NCI-H2081 (cell line): ENCODE measurements around the gene TUBA4B.
A peak's percentile ranks its signal among the peaks of the same experiment; 100 is the strongest.

Source experiments
- DNase-seq, 2 experiments: peaks; one replicate each; lab custom pipeline; 2025; lab: John Stamatoyannopoulos, UW

The TUBA4B gene

DNA sequence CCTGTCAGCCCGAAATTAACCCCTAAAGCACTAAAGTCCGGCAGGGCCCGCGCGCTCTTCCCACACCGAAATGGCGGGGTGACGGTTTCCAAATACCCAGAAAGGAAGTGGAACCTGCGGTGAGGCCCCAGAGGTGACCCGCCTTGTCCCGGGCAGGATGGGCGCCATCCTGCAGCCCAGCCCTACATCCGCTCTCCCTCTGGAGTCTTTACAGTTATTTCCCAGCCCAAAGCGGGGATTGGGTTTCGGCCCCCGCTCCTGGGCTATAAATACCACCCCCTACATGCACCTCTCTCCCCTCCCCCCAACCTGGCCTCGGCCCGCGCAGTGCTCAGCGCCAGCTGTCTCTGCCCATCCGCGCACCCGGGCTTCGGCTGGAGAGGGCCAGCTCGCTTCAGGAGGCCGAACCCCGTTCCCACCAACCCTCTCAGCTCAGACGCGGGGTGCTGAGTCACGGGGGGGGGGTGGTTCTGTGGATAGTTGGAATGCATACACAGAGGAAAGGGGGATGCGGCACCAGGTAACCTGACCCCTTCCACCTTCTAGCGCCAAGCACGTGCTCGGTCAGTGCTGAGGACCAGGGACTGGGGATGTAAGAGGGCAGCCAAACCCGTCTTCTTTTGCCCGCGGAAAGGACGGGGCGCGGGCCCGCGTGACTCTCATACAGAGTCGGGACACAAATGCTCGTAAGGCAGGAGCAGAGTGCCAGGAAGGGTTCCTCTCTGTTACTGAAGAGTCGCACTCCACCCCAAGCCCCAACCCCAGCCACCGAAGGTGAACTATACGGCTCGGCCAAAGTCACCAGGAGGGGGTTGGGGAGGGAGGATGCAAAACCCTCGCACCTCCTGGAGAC lies at the start of gene TUBA4B:
TSS of gene TUBA4B (plus strand) at position 344 of the 853 bp plus-strand sequence. CDS start at position 509, 165 bp downstream.
- peak; percentile 38 to 54 for DNase-seq

DNA sequence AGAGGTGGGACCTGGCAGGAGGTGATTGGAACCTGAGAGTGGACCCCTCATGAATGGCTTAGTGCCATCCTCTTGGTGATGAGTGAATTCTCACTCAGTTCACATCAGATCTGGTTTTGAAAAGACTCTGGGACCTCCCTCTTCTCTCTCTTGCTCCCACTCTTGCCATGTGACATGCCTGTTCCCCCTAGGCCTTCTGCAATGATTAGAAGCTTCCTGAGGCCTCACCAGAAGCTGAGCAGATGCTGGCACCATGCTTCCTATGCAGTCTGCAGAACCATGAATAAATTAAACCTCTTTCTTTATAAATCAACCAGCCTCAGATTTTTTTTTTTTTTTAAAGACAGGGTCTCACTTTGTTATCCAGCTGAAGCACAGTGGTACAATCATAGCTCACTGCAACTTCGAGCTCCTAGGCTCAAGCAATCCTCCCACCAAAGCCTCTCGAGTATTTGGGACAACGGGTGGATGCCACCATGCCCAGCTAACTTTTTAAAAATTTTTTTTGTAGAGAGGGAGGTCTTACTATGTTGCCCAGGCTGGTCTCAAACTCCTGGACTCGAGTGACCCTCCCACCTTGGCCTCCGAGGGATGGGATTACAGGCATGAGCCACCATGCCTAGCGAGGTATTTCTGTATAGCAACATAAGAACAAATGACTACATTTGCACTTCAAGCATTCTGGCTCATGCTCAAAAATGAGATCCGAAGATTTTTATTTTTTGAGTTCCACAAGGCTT lies 48.4 kb upstream of the TUBA4B start:
- DNase-seq = no peak

GRCh38 chr2:219205165-219205538 lies 47.9 kb upstream of the TUBA4B start:
- no peak for DNase-seq

GRCh38 chr2:219205981-219206327 lies 47.1 kb upstream of the TUBA4B start:
- no peak for DNase-seq

DNA sequence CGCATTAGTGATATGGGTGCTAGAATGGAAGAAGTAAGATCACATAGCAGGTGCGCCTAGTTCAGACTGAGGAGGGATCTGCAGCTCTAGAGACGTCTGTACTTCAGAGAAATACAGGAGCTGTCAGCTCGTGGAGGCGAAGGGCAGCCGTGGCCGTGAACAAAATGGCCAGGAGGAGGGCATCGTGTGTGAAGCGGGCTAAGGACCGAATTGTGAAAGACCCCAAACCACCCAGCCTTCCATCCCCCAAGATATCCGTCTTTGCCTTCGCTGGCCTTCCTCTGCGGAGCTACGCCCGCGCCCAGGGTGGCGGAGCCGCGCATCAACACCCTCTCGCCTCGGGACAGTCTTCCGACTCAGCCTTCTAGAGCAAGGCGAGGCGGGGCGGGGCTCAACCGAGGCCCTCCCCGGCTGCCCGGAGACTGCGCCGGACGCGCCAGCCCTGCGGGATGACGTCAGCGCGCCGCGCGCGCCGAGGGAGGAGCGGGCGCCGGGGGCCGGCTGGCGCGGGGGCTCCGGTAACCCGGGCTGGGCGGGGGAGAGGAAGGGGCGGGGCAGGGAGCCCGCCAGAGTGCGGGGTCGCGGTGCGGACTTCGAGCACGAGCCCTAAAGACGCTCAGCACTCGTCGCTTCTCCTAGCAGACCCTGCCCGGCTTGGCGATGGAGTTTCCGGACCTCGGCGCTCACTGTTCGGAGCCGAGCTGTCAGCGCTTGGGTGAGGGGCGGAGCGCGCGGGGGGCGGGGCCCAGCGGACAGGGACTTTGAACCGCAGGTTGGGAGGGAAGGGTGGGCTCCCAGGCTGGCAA lies 46.5 kb upstream of the TUBA4B start, which contains the start of gene ZFAND2B:
TSS of gene ZFAND2B (plus strand) at position 455 of the 806 bp plus-strand sequence. CDS start at position 661, 206 bp downstream.
- DNase-seq = peak; percentile 91 to 92

GRCh38 chr2:219207134-219207883 lies 45.7 kb upstream of the TUBA4B start:
- no peak for DNase-seq

DNA sequence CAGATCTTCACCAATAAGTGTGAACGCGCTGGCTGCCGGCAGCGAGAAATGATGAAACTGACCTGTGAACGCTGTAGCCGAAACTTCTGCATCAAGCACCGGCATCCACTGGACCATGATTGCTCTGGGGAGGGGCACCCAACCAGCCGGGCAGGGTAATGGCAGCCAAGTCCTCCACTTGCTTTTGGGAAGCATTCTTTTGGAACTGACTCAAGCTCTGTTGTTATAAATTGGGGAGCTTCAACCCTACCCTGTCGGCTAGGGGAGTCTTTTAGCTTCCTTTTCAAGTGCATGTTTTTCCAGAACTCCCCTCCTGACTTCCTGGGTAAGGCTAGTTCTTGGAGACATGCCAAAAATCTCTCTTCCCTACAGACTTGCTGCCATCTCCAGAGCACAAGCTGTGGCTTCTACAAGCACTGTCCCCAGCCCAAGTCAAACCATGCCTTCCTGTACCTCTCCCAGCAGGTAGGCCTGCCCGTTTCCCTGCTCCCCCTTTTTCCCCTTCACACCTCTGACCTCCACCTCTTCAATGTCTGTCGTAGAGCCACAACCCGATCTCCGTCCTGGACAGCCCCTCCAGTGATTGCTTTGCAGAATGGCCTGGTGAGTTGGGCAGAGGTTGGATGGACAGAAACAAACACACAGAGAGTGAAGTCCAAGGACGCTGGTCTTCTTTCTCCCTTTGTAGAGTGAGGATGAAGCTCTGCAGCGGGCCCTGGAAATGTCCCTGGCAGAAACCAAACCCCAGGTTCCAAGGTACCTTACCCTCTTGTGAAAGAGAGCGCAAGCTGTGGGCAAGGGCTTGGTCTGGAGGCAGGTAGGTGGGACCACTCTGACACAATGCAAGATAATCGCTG lies 44.9 kb upstream of the TUBA4B start:
- peak; percentile 14 to 19 for DNase-seq

DNA sequence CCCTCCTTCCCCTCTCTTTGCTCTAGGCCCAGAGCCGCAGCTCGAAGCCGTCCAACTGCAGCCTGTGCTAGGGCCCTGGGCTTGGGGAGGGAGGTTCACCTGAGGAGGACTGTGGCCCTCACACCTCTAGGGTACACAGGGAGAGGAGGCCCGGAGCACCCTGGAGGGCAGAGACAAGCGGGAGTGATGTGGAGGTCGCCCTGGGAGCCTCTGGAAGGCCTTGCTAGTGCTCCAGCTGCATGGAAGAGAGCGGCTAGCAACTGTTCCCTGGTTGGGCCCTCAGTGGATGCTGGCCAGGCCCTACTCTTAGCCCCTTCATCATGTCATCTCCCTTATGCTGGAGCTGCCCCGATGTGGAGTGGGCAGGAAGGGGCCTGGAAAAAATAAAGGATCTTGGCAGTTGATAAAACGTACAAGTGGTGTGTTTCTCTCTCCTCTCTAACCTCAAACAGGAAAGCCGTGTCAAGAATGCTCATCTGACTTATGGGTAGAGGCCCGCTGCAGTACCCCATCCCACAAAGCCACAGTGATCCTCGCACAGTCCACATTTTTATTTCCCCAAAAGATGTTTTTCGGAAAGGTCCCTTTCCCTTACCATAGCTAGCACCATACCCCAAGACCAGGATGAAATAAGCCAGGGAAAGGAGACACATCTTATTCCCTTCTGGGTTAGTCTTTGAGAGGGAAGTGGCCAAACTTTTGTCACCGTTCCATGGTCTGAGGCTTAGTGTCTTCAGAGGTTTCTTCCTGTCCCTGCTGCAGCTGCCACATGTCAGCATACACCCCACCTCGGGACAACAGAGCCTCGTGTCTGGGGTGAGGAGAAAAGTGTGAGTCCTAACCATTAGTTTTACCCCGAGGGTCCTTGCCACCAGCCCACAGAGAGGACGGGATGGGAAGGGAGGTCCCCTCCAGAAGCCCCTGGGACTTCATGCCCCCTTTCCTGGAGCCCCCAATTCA lies 43.5 kb upstream of the TUBA4B start:
- DNase-seq = no peak

- no peak for DNase-seq
These were observed 42.7 kb upstream of the TUBA4B start for GRCh38 chr2:219210196-219210885.

DNA sequence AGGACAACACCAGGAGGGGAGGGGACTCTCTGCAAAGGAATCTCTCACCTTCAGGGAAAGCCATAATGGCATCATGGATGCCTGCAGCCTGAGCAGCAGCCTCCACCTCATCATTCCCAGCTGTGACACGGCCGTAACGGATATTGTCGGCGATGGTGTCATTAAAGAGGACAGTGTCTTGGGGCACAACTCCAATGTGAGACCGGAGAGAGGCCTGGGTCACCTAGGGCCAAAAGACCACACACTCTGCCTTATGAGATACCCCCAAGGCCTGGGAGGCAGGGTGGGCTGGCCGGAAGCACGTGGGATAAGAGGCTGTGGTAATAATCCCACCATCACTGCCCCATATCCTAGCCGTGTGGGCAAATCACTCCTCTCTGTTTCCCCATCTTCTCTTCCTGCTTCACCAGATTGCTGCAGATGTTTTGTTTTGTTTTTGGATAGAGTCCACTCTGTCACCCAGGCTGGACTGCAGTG lies 42.1 kb upstream of the TUBA4B start:
- DNase-seq = no peak

- DNase-seq = no peak
These were observed 40.0 kb upstream of the TUBA4B start for GRCh38 chr2:219213026-219213415.

DNA sequence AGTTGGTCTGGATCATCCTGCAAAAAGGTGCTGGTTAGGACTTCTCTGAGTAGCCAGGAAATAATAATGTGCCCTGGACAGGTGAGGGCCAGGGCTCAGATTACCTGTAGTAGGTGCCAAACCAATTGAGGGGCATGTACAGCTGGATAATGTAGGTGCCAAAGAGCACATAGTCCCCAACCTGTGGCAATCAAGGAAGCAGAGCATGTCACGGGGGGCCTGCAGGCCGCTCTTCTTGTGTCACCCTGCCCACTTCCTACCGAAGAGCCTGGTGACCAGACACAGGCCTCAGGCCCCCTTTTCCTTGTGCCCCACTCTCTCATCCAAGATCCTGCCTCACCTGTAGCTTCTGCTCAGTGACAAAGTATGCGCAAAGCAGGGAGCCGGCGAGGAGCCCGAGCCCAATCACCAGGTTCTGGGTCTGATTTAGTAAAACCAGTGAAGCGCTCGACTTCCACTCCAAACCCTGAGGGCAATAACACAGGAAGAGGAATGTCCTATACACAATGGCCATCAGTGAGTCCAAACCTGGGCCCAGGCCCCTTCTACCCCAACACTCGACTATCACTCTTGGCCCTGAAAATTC lies 39.5 kb upstream of the TUBA4B start:
- DNase-seq = no peak

DNA sequence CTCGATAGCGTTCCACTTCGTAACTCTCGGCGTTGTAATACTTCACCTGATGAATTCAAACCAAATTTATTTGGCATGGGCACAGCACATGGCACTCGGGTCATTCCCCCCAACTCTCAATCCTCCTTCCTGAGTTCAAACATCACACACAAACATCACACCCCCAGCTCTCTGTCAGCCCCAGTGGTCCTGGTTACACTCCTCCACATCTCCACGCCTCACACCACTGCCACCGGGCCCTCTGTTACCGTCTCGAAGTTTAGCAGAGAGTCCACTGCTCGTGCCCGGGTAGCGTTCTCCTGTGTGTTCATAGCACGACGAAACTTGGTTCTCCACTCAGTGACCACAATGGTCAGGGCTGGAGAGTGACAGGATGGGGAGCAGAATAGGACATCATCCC lies 38.9 kb upstream of the TUBA4B start:
- no peak for DNase-seq

DNA sequence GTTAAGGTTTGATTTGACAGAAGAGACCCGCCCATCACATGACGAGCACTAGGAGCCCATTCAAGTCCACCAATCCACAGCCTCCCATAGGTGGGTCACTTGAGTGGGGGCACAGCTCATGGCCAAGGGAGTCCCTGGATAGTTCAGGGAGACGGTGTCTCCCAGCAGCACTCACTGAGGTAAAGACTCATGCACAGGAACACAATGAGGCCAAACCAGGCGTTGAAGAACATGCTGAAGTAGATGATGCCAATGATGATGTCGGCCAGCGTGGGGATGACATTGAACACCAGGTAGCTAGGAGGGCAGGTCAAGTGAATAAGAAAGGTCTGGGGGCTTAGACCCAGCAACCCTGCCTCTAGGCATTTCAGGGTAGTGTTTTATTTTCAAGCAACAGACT lies 38.3 kb upstream of the TUBA4B start:
- DNase-seq = no peak

DNA sequence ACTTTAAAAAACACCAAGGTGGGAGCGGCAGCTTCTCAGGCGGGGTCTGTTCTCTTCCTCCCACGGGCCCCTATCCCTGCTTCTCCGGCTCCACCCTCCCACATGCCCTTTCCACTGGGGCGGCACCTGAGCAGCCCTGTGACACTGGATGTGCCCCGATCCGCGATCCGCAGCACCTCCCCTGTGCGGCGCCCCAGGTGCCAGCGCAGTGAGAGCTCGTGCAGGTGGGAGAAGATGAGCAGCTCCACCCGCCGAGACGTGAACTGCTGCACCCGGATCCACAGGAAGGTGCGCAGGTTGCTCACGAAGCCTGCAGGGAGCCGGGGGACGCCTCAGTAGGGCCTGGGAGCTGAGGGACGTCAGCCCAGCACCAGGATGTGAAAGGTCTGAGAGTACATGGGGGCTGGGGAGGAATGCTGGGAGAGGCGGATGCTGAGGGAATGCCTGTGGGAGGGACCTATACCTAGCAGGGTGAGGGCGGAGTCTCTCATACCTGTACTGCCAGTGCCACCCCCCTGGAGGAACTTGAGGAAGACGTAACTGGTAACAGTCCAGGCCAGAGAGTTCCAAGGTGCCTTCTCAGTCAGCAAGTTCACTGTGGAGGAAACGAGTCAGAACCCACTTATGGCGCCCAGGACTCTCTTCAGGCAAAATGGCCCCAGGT lies 37.0 kb upstream of the TUBA4B start:
- no peak for DNase-seq

DNA sequence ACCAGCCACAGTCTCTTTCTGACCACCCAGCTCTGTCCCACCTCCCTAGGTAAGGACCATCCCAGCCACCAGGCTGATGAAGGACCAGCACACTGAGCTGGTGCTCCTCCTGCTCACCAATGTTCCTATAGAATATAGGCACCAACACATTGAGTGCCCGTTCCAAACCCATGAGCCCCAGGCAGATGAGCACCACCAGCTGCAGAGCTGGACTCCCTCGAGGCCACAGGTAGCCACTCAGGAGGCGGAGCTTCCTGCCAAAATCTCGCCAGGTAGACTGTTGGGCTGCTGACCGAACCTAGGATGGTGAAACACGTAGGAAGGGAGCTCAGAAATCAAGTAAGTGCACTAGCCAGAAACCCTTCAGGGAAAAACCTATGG lies 36.5 kb upstream of the TUBA4B start:
- DNase-seq = no peak

GRCh38 chr2:219218217-219218731 lies 34.8 kb upstream of the TUBA4B start:
- peak; percentile 30 to 71 for DNase-seq
